RWPE1 (cell line): ENCODE data around the gene ITGA2B.
A peak's percentile ranks its signal among the peaks of the same experiment; 100 is the strongest.
"Not testable (repeated sequence)": the region's sequence is repeated elsewhere in the genome, so short reads cannot be mapped to it uniquely, and the experiment has no call there.

Experiments used
- CTCF ChIA-PET: fragments of 350-600 bp; sonication (Branson Sonifier 250); formaldehyde crosslinking; extraction: SDS; loops from one replicate; lab custom pipeline; 2021; lab: Yijun Ruan, JAX
- POLR2A ChIA-PET: fragments of 400-600 bp; formaldehyde crosslinking; extraction: SDS; loops from one replicate; lab custom pipeline; 2020; ENCODE audit warnings: antibody characterized with exemption; ENCODE audit not compliant: low non-redundant PET; lab: Yijun Ruan, JAX
- DNase-seq: peaks from one replicate; pipeline ENCODE4 v3.0.0; 2012; ENCODE audit warnings: low spot score
- H3K27ac ChIP-seq: fragments of 450-650 bp; 2 replicates; pipeline ENCODE4 v1.5.1; 2017
- CTCF ChIP-seq: fragments of 450-650 bp; conservative IDR thresholded peaks from 2 replicates; pipeline ENCODE4 v1.5.1; 2017; ENCODE audit warnings: low read depth, mild to moderate bottlenecking

ITGA2B gene

DNA sequence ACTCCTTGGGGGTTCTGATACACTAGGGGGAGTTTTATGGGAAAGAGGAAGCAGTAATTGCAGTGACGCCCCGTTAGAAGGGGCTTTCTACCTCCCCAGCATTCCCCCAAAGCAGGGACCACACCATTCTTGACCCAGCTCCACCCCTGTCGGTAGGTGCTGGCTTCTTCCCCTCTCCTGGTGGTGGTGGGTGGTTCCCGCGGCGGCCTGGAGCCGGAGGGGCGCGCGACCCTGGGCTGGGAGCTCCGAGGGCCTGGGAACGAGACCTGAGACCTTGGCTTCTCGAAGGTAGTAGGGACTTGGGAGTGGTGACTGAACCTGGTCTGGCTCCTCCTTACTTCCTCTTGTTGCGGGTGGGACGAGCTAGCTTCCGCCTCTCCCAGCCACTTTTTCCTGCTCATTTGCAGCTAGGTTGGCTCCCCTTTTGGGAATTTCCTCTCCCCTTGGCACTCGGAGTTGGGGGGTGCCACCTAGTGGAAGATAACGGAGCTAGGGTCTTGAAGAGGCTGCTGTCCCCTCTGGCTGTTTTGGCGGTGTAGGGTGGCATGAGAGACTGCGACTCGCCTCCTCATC is 43.9 kb downstream of the ITGA2B start:
- TF ChIP-seq CTCF, result peak; percentile 73
- POLR2A ChIA-PET, result interaction anchor here (0.6 to 1.0 kb wide), 3 partner anchors 17 to 1497 kb away, joined by 3 to 5 read pairs (median 3); partner anchors contain the start of gene TMUB2
- no peak for DNase-seq
- CTCF ChIA-PET, result interaction anchor here (0.5 to 1.3 kb wide), 16 partner anchors 8 to 317 kb away, joined by 3 to 8 read pairs (median 3); no protein-coding TSS in a partner anchor
- peak overlapping the region; percentile 92 for H3K27ac ChIP-seq

- peak within 1 kb of the TSS; percentile 92 for H3K27ac ChIP-seq
- peak; percentile 99 for DNase-seq
- ChIA-PET POLR2A (no interaction called here), CTCF (interaction anchor here (0.5 to 1.3 kb wide), 11 partner anchors 11 to 300 kb away, joined by 3 to 5 read pairs (median 3); no protein-coding TSS in a partner anchor)
- TF ChIP-seq CTCF, result no peak
Measured at GRCh38 chr17:44344939-44345453, 44.5 kb downstream of the ITGA2B start, which contains the start of gene GRN. Gene GRN, plus strand, starts transcription at chr17:44345302. Its CDS starts 3,863 bp downstream, at chr17:44349165.

DNA sequence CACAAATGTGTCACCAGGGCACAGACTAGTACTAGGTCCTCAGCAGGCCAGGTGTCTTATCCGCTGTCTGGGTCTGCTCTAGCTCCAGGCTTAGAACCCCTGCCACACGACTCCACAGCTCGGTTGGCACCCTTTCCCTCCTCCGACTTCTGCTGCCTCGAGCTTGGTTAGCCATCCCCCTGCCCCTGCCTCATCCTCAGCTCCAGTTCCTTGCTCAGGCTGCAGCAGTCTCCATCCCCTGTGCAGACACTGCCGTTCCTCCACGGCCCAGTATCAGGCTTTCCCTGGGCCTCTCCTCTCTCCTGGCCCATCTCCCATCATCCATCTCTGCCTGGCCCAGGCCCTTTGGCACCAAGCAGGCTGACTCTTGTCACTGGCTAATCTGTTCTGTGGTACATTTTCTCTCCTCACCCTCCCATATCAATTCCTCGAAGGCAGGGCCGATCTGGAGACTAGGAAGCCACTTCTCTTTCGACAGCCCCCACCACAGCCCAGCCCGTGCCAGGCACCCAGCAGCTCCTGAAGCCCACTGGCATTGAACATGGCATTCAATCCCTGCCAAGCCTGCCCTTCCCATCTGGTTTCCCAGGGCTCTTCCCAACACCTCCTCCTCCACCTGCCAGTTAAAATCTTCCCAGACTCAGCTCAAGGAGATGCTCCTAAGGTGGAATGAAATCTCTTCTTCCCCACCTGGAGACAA is 45.8 kb downstream of the ITGA2B start:
- no peak for DNase-seq
- ChIA-PET POLR2A (interaction anchor here (0.5 to 0.6 kb wide), 2 partner anchors 83 to 100 kb away, joined by 3 to 4 read pairs; no protein-coding TSS in a partner anchor), CTCF (no interaction called here)
- TF ChIP-seq CTCF, result no peak
- H3K27ac ChIP-seq, result peak overlapping the region; percentile 92

- POLR2A ChIA-PET, CTCF ChIA-PET, DNase-seq, H3K27ac ChIP-seq: not testable (repeated sequence)
Measured at GRCh38 chr17:44340553-44340952, 48.9 kb downstream of the ITGA2B start.

DNA sequence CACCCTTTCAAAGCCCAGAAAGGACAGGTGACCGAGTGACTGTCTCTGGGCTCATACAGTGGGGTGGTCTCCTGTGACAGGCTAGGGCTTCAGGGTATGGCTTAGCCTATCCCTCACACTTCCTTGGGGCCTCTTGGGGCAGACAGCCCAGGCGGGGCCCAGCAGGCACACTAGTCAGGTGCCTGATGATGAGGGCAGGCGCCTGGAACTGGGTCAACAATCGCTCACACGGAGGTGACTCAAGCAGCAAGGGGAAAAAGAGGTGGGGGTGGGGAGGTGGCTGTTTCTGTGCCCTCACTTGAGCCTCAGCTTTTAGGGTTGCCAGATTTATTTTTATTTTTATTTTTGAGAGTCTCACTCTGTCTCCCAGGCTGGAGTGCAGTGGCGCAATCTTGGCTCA is 50.7 kb downstream of the ITGA2B start:
- peak overlapping the region; percentile 17 for H3K27ac ChIP-seq
- no peak for DNase-seq
- ChIA-PET CTCF (interaction anchor here (0.6 to 1.0 kb wide), 2 partner anchors 11 to 83 kb away, joined by 3 to 5 read pairs; no protein-coding TSS in a partner anchor), POLR2A (no interaction called here)
- no peak for TF ChIP-seq CTCF

- no peak overlapping the region for H3K27ac ChIP-seq
- CTCF ChIA-PET, result interaction anchor here (0.9 kb wide), 1 partner anchor 14 kb away, joined by 3 read pairs; no protein-coding TSS in a partner anchor
- POLR2A ChIA-PET, result no interaction called here
- DNase-seq, result no peak
- TF ChIP-seq CTCF, result no peak
Measured at GRCh38 chr17:44335968-44336367, 53.5 kb downstream of the ITGA2B start.
